HFF-Myc (cell line): ENCODE results near the gene MMP21.

Experiments
- DNase-seq: peaks from one replicate; pipeline ENCODE4 v3.0.0-alpha.2; 2011; ENCODE audit warnings: low read depth; ENCODE audit errors: extremely low read depth
- H3K4me3 ChIP-seq: replicated peaks from 2 replicates; pipeline ENCODE4 v1.5.1; 2011; ENCODE audit warnings: low read depth, mild to moderate bottlenecking, control low read depth, low read length
- CTCF ChIP-seq: IDR thresholded peaks from 2 replicates; pipeline ENCODE4 v1.5.1; 2012; ENCODE audit warnings: mild to moderate bottlenecking, low read depth, low read length, control low read depth; ENCODE audit errors: missing control alignments

Gene MMP21, protein sequence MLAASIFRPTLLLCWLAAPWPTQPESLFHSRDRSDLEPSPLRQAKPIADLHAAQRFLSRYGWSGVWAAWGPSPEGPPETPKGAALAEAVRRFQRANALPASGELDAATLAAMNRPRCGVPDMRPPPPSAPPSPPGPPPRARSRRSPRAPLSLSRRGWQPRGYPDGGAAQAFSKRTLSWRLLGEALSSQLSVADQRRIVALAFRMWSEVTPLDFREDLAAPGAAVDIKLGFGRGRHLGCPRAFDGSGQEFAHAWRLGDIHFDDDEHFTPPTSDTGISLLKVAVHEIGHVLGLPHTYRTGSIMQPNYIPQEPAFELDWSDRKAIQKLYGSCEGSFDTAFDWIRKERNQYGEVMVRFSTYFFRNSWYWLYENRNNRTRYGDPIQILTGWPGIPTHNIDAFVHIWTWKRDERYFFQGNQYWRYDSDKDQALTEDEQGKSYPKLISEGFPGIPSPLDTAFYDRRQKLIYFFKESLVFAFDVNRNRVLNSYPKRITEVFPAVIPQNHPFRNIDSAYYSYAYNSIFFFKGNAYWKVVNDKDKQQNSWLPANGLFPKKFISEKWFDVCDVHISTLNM

DNA sequence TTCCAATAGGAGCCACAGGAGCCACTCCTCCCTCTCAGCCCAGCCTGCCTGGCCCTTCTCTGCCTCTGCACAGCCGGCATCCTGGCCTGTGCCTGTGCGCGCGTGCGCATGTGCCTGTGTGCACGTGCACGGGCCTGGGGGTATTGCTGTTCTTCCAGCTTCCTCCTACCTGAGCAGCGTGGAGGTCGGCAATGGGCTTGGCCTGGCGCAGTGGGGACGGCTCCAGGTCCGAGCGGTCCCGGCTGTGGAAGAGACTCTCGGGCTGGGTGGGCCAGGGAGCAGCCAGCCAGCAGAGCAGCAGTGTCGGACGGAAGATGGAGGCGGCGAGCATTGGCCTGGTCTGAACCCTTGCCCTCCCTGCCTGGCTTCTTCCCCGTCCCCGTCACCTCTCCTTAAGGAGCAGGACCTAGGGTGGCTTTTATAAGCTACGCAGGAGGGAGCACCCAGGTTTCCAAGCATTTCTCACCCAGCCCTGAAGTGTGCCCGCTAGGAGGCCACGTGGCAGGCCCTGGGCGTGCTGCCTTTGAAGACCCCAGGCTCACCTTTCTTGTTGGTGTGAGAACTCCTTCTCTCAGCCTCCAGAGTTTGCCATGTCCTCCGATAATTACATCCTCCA is at the start of gene MMP21:
Gene MMP21, minus strand, starts transcription at position 331 of the 616 bp plus-strand sequence. Its CDS starts 0 bp downstream, at position 331.
- TF ChIP-seq CTCF = no peak
- no peak within 1 kb of the TSS for H3K4me3 ChIP-seq

DNA sequence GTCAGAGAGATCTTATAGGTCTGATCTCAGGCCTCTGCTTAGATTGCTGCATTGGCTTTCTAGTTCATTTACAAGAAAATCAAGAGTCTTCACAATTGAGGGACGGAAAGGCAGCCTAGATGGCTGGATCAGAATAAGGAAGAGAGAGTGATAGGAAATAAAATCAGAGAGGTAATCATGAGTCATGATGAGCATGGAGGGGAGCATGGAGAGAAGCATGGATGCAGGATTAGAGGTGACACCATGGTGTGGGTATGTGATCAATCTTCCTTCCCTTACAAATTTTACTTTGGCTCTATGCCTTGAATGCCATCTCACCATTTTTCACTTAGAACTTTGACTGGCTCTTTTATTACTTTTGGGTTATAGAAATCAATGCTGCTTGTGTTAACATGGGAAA is 49.1 kb upstream of the MMP21 start:
- DNase-seq = peak; percentile 11
- H3K4me3 ChIP-seq = peak overlapping the region; percentile 97
- TF ChIP-seq CTCF = no peak

More for the DNA sequence above, at the start of gene MMP21:
- no peak for DNase-seq

GRCh38 chr10:125823663-125824251 is 48.1 kb upstream of the MMP21 start:
- peak overlapping the region; percentile 97 for H3K4me3 ChIP-seq
- no peak for TF ChIP-seq CTCF
- DNase-seq = no peak

DNA sequence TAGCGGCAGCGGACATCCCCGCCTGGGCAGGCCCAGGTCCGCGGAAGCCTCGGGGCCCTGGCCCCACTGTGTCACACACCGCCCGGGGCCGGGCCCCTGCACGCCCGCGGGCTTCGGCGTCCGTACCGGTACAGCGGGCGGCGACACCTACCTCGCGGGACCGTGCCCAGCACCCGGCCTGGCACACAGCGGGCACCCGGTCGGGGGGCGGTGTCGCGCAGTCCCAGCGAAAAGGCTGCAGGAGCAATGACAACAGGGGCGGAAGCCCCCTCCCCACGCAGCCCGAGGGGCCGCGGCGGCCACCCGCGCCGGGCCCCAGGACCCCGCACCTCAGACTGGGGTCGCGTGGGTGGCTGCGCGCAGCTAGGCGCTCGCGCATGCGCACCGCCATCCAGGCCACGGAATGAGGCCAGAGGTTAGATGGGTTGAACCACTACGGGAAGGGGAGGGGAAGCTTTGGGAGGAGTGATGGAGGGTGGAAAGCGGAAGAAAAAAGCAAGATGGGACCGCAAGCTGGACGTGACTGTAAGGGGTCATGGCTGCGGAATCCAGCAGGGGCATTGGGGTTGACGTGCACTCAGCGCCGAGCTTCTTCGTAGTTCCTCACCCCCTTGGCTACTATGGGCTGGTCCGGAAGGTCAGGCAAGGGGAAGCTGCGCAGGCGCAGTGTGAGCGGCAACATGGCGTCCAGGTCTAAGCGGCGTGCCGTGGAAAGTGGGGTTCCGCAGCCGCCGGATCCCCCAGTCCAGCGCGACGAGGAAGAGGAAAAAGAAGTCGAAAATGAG is 47.4 kb upstream of the MMP21 start, which contains the start of the genes BCCIP and UROS:
Gene BCCIP, plus strand, starts transcription at position 669 of the 785 bp plus-strand sequence. Its CDS starts 12 bp downstream, at position 681.
Gene UROS, minus strand, starts transcription at position 381 of the 785 bp plus-strand sequence. CDS start 6,759 bp downstream, outside the sequence.
- DNase-seq = peak; percentile 77
- peak within 1 kb of the TSS; percentile 97 for H3K4me3 ChIP-seq
- no peak for TF ChIP-seq CTCF

DNA sequence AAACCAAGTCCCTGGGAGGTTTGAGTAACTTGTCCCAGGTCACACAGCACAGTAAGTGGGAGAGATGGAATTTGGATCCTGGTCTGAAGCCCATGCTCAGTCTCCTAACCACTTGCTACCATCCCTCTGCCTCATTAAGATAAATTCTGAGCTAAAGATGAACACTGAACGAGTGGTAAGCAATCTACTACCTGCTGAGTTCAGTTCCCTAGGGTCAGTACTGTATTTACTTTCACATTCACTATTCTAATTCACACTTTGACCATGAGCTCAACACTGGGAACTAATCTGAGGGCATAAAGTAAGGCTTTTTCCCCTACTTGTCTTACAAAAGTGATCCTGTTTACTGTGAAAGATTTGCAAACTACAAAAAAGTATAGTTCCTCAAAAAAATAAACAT is 45.1 kb upstream of the MMP21 start:
- no peak for DNase-seq
- TF ChIP-seq CTCF = no peak
- H3K4me3 ChIP-seq = no peak overlapping the region
